Upper lobe of left lung (tissue), 6 donors: ENCODE measurements around the gene ELOVL3. TPM values are rescaled to one million over a fixed set of nuclear protein-coding genes. Genes with fewer than 3 reads are reported as not detected.
"Not testable (repeated sequence)": the region's sequence is repeated elsewhere in the genome, so short reads cannot be mapped to it uniquely, and the experiment has no call there.

Source experiments
- ATAC-seq, 2 donors: fragments of 200-7000 bp; cut with Tn5 transposase; one replicate each; pipeline ENCODE4 v1.9.1; 2022; ENCODE audit warnings: mild to moderate bottlenecking in 2 of 2, moderate library complexity in 2 of 2; ENCODE audit not compliant: low FRiP score in 2 of 2
- DNase-seq, 2 donors: peaks; one replicate each; pipeline ENCODE4 v3.0.0-alpha.2; 2019 to 2020
- H3K27ac ChIP-seq, 4 donors: fragments of 200-600 bp; sonication (generic); one replicate each; pipeline ENCODE4 v1.5.1; 2016 to 2019
- H3K27me3 ChIP-seq, 4 donors: fragments of 200-600 bp; sonication (generic); one replicate each; pipeline ENCODE4 v1.5.1; 2017 to 2019
- H3K36me3 ChIP-seq, 4 donors: fragments of 200-600 bp; sonication (generic); one replicate each; pipeline ENCODE4 v1.5.1; 2016 to 2019
- H3K4me1 ChIP-seq, 4 donors: fragments of 200-600 bp; sonication (generic); one replicate each; pipeline ENCODE4 v1.5.1; 2018 to 2019
- H3K4me3 ChIP-seq, 4 donors: fragments of 200-600 bp; sonication (generic); one replicate each; pipeline ENCODE4 v1.5.1; 2017 to 2019; ENCODE audit warnings: mild to moderate bottlenecking in 2 of 4, moderate library complexity in 1 of 4
- H3K9me3 ChIP-seq, 4 donors: fragments of 200-600 bp; sonication (generic); one replicate each; pipeline ENCODE4 v1.5.1; 2018 to 2019
- EP300 ChIP-seq, 4 donors: sonication (generic); formaldehyde crosslinking; IDR thresholded peaks; one replicate each; pipeline ENCODE4 v1.5.1; 2017; ENCODE audit warnings: antibody characterized with exemption in 4 of 4, control low read depth in 2 of 4
- POLR2A ChIP-seq, 4 donors: fragments of 450-650 bp; IDR thresholded peaks; one replicate each; pipeline ENCODE4 v1.5.1; 2016 to 2017; ENCODE audit warnings: antibody characterized with exemption in 4 of 4, mild to moderate bottlenecking in 2 of 4
- POLR2AphosphoS5 ChIP-seq, 2 donors: sonication (generic); formaldehyde crosslinking; IDR thresholded peaks; one replicate each; pipeline ENCODE4 v1.5.1; 2017; ENCODE audit warnings: antibody characterized with exemption in 2 of 2
- WGBS, 2 donors: methylation state at CpG; one replicate each; pipeline ENCODE4 v1.1.5; 2017 to 2018; 5-methylcytosine and 5-hydroxymethylcytosine counted together
- total RNA-seq, 6 donors: library from RNA; depleted of rRNA in 4 of 6; stranded (reverse); fragments of >200 nt in 4 of 6; gene quantifications; one replicate each; pipeline versions ENCODE4 v1.1.0 to v1.2.1, GENCODE V29; 2016 to 2021
- TF ChIP-seq, protein P1 (sequence below), 6 experiments: fragments of 450-650 bp in 4 of 6; fragments of 200-600 bp in 2 of 6; sonication (generic) in 2 of 6; IDR thresholded peaks; one replicate each; pipeline ENCODE4 v1.5.1; 2016 to 2019; ENCODE audit warnings: antibody characterized with exemption in 6 of 6
- donor health status: DM: no; HTN: no; CAD: no; lungs with moderate emphysema.
- donor health status: DM: no; HTN: yes; CAD: no; lungs with severe emphysema.

The ELOVL3 gene
- total RNA-seq, 6 donors from 2014 or later: 0.46 to 2.7 (median 1.1) TPM; not detected in 3

- DNase-seq (no peak), ATAC-seq (peak in 1 of 2 donors; percentile 57)
- 37 to 78% methylated on average over 2 to 3 of the region's 3 CpGs for WGBS, 2 donors
These were observed 37.7 kb upstream of the ELOVL3 start for GRCh38 chr10:102188298-102188940.

DNA sequence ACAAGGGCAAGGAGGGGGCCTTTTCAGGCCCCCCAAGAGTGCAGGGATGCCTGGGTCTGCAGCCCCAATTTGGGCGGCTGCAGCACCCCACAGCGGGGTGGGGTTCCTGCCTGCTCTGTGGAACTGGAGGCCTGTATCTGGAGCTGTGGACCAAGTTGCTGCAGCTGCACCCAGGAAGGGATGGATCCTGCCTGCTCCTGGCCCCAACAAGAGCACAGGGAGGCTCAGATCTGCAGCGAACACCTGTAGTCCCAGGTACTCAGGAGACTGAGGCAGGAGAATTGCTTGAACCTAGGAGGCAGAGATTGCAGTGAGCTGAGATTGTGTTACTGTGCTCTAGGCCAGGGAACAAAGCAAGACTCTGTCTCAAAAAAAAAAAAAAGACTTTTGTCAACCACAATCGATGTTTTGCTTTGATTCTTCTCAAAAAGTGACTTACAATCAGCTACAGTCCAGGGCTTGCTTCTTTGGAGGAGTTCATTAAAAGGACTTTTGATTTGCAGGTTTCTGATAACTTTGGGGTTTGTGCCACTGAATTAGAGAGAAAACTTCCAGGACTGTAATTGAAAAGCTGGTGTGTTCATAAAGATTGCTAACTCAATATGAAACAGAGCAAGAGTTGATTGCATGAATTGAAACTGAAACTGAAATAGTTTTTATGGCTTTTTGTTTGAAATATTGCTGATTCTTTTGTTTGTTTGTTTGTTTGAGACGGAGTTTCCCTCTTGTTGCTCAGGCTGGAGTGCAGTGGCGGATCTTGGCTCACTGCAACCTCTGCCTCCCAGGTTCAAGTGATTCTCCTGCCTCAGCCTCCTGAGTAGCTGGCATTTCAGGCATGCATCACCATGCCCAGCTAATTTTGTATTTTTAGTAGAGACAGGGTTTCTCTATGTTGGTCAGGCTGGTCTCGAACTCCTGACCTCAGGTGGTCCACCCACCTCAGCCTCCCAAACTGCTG lies 36.9 kb upstream of the ELOVL3 start:
- DNase-seq, H3K36me3 ChIP-seq, H3K9me3 ChIP-seq, H3K27me3 ChIP-seq: not testable (repeated sequence)
- peaks cover 0 to 11% (median 2%) of the 10 kb centered on the region in 4 donors for H3K4me1 ChIP-seq
- peak overlapping the region in 1 of 4 donors; percentile 7 for H3K27ac ChIP-seq
- H3K4me3 ChIP-seq: peak overlapping the region in 1 of 4 donors; percentile 8
- WGBS, 2 donors: 56 to 76% methylated on average over 5 to 7 of the region's 7 CpGs
- peak in 1 of 2 donors; percentile 53 for ATAC-seq

More at GRCh38 chr10:102188298-102188940, 37.7 kb upstream of the ELOVL3 start:
- Histone ChIP-seq H3K27me3 (no peaks in the 10 kb centered on the region), H3K36me3 (no peaks in the 10 kb centered on the region), H3K27ac (no peak overlapping the region), H3K9me3 (no peaks in the 10 kb centered on the region), H3K4me1 (peaks cover 0 to 11% (median 2%) of the 10 kb centered on the region in 4 donors), H3K4me3 (no peak overlapping the region)
- TF ChIP-seq, protein P1, sequence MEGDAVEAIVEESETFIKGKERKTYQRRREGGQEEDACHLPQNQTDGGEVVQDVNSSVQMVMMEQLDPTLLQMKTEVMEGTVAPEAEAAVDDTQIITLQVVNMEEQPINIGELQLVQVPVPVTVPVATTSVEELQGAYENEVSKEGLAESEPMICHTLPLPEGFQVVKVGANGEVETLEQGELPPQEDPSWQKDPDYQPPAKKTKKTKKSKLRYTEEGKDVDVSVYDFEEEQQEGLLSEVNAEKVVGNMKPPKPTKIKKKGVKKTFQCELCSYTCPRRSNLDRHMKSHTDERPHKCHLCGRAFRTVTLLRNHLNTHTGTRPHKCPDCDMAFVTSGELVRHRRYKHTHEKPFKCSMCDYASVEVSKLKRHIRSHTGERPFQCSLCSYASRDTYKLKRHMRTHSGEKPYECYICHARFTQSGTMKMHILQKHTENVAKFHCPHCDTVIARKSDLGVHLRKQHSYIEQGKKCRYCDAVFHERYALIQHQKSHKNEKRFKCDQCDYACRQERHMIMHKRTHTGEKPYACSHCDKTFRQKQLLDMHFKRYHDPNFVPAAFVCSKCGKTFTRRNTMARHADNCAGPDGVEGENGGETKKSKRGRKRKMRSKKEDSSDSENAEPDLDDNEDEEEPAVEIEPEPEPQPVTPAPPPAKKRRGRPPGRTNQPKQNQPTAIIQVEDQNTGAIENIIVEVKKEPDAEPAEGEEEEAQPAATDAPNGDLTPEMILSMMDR (IDR thresholded peaks at IDR 0.05): no peak
- TF ChIP-seq POLR2AphosphoS5 (IDR thresholded peaks at IDR 0.05) (no peak), EP300 (IDR thresholded peaks at IDR 0.05) (no peak), POLR2A (IDR thresholded peaks at IDR 0.05) (no peak)

GRCh38 chr10:102191956-102192355 lies 34.1 kb upstream of the ELOVL3 start:
- TF ChIP-seq POLR2A (IDR thresholded peaks at IDR 0.05) (no peak), EP300 (IDR thresholded peaks at IDR 0.05) (no peak), POLR2AphosphoS5 (IDR thresholded peaks at IDR 0.05) (no peak)
- TF ChIP-seq, protein P1 (IDR thresholded peaks at IDR 0.05): no peak
- WGBS, 2 donors: 78 to 80% methylated on average over 7 of the region's 7 CpGs
- H3K27ac ChIP-seq: no peak overlapping the region
- H3K4me3 ChIP-seq: no peak overlapping the region
- ATAC-seq (no peak), DNase-seq (no peak)
- H3K27me3 ChIP-seq: no peaks in the 10 kb centered on the region
- no peaks in the 10 kb centered on the region for H3K36me3 ChIP-seq
- no peaks in the 10 kb centered on the region for H3K9me3 ChIP-seq
- peaks cover 0 to 11% (median 2%) of the 10 kb centered on the region in 4 donors for H3K4me1 ChIP-seq

- no peaks in the 10 kb centered on the region for H3K36me3 ChIP-seq
- TF ChIP-seq EP300 (IDR thresholded peaks at IDR 0.05) (no peak), POLR2AphosphoS5 (IDR thresholded peaks at IDR 0.05) (no peak), POLR2A (IDR thresholded peaks at IDR 0.05) (no peak)
- TF ChIP-seq, protein P1 (IDR thresholded peaks at IDR 0.05): no peak
- ATAC-seq (no peak), DNase-seq (no peak)
- H3K4me3 ChIP-seq: no peak overlapping the region
- WGBS, 2 donors: 81 to 85% methylated on average over 6 of the region's 6 CpGs
- H3K27ac ChIP-seq: no peak overlapping the region
- H3K4me1 ChIP-seq: no peaks in the 10 kb centered on the region
- H3K9me3 ChIP-seq: no peaks in the 10 kb centered on the region
- no peaks in the 10 kb centered on the region for H3K27me3 ChIP-seq
These were observed 30.7 kb upstream of the ELOVL3 start for GRCh38 chr10:102195296-102195870.

DNA sequence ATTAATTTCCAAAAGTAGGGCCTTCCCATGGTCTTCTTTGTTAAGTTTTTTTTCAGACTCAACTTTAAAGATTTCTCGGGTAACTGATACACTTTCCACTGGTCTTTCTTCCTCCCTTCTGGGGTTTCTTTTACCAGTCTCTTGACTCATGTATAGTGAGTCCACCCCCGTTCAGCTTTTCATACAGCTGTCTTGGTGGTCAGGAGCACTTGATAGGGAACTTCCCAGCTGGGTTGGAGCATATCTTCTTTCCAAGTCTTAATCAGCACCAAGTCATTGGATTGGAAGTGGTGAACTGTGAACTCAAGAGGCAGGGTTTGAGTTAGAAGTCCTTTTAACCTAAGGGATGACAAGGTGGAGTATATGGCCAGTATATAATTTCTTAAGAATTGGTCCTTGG lies 29.2 kb upstream of the ELOVL3 start:
- no peaks in the 10 kb centered on the region for H3K27me3 ChIP-seq
- WGBS, 2 donors: 71 to 76% methylated on average over 2 of the region's 2 CpGs
- no peaks in the 10 kb centered on the region for H3K36me3 ChIP-seq
- no peaks in the 10 kb centered on the region for H3K4me1 ChIP-seq
- no peak for TF ChIP-seq EP300 (IDR thresholded peaks at IDR 0.05)
- TF ChIP-seq POLR2A (IDR thresholded peaks at IDR 0.05): no peak
- TF ChIP-seq, protein P1 (IDR thresholded peaks at IDR 0.05): no peak
- no peak for TF ChIP-seq POLR2AphosphoS5 (IDR thresholded peaks at IDR 0.05)
- no peak overlapping the region for H3K4me3 ChIP-seq
- no peaks in the 10 kb centered on the region for H3K9me3 ChIP-seq
- no peak overlapping the region for H3K27ac ChIP-seq
- no peak for ATAC-seq
- DNase-seq: no peak
